ENCODE data around the gene EDN1. TPM values are rescaled to one million over a fixed set of nuclear protein-coding genes. Genes with fewer than 3 reads are reported as not detected.
A peak's percentile ranks its signal among the peaks of the same experiment; 100 is the strongest.

EDN1 gene
- polyA plus RNA-seq, 1 donor (not counting 4 experiments of a cell fraction or from before 2014, with no cell fraction given) = 17.2 TPM

DNA sequence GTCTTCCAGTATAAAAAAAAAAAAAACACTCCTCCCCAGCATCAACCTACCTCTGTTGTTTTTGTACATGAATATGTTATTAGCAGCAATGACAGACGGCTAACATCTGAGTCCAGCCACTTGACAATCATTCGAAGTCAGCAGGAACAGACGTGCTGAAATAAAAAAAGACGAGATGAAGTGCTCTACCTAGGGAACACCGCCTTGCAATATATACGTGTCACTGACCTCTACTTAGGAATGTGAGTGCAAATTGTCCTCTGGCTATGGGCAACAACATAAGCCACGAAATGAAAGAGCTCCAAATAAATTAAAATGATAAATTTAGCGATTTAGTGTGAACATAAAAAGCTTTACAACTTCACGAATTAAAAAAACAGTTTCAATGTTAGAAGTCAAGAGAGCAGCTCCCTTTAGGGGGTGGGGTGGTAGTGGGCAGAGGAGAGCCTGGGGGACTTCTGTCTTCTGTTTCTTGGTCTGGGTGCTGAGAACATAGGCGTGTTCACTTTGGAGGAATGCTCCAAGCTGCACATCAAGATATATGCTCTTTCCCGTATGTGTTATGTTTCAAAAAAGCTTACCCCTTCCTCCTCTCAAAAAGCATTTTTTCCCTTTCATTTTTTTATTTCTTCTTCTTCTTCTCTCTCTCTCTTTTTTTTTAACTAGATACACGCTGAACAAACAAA, 23.3 kb downstream of the EDN1 start:
- H2AFZ ChIP-seq (ENCODE audit: control insufficient read depth, low read length) = peak overlapping the region; percentile 44
- no peaks in the 10 kb centered on the region for H3K79me2 ChIP-seq (ENCODE audit: control insufficient read depth, insufficient read depth, low read length)
- H3K27ac ChIP-seq (ENCODE audit: control insufficient read depth, insufficient read depth, low read length) = peak overlapping the region; percentile 90
- peaks cover 29% of the 10 kb centered on the region for H3K4me1 ChIP-seq (ENCODE audit: control insufficient read depth, extremely low read depth, insufficient read depth, low read length)
- H3K4me2 ChIP-seq (ENCODE audit: control insufficient read depth, extremely low read depth, insufficient read depth, low read depth, low read length) = peak overlapping the region; percentile 96
- no peaks in the 10 kb centered on the region for H3K9me1 ChIP-seq (ENCODE audit: control insufficient read depth, extremely low read depth, insufficient read depth, low read length)
- DNase-seq (ENCODE audit: low read depth, low spot score) = no peak
- no peaks in the 10 kb centered on the region for H3K27me3 ChIP-seq (ENCODE audit: control insufficient read depth, extremely low read depth, insufficient read depth, low read length)
- no peaks in the 10 kb centered on the region for H4K20me1 ChIP-seq (ENCODE audit: control insufficient read depth, extremely low read depth, insufficient read depth, low read length)
- FAIRE-seq = no peak
- H3K4me3 ChIP-seq (ENCODE audit: control insufficient read depth in 2 of 3, extremely low read depth in 1 of 3, insufficient read depth in 2 of 3, low read depth in 1 of 3, low read length in 3 of 3) = peak overlapping the region; percentile 1 to 64 (median 54)
- H3K9me3 ChIP-seq (ENCODE audit: control insufficient read depth, low read depth, low read length) = no peaks in the 10 kb centered on the region
- H3K9ac ChIP-seq (ENCODE audit: control insufficient read depth, extremely low read depth, insufficient read depth, low read length) = peak overlapping the region; percentile 81
- TF ChIP-seq EZH2 (IDR thresholded peaks at IDR 0.05; ENCODE audit: low read length) = no peak
- TF ChIP-seq, protein P1, sequence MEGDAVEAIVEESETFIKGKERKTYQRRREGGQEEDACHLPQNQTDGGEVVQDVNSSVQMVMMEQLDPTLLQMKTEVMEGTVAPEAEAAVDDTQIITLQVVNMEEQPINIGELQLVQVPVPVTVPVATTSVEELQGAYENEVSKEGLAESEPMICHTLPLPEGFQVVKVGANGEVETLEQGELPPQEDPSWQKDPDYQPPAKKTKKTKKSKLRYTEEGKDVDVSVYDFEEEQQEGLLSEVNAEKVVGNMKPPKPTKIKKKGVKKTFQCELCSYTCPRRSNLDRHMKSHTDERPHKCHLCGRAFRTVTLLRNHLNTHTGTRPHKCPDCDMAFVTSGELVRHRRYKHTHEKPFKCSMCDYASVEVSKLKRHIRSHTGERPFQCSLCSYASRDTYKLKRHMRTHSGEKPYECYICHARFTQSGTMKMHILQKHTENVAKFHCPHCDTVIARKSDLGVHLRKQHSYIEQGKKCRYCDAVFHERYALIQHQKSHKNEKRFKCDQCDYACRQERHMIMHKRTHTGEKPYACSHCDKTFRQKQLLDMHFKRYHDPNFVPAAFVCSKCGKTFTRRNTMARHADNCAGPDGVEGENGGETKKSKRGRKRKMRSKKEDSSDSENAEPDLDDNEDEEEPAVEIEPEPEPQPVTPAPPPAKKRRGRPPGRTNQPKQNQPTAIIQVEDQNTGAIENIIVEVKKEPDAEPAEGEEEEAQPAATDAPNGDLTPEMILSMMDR (optimal IDR thresholded peaks at IDR 0.05 in 1 of 3, IDR thresholded peaks at IDR 0.05 in 1 of 3, conservative IDR thresholded peaks at IDR 0.05 in 1 of 3; ENCODE audit: extremely low read depth in 1 of 3, insufficient read depth in 2 of 3, low read length in 3 of 3) = no peak
- H3K36me3 ChIP-seq (ENCODE audit: control insufficient read depth in 2 of 2, extremely low read depth in 1 of 2, insufficient read depth in 2 of 2, low read length in 2 of 2) = no peaks in the 10 kb centered on the region
- dilution Hi-C loops (cut with MboI; ENCODE audit: extremely low pct_ligation_motif_present, low sequenced_read_pairs) = no loop called here

DNA sequence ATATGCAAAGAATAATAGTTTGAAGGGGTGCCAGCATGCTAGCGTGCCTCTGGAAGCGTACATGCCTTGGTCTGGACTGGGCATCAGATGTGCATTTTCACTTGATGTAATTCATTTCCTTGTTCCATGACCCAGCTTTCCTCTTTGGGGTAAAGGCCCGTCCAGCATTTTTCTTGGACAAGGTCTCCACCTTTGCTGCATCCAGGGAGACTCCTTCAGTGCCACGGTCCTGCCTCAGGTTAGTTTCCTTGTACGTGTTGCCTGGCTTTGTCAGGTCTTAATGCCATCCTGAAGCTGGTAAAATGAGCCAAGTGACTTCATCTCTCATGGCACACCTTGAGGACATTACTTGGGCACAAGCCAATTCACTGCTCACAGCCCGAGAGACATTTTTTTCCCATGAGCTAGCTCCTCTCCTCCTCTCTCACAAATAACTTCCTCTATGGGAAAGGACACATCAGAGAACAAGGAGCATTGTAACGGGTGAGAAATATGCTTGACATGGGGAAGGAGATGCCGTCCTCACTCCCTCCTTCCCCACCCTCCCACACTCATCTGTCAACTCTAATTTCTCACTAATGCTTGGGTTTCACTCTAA, 23.9 kb downstream of the EDN1 start:
- Histone ChIP-seq H2AFZ (ENCODE audit: control insufficient read depth, low read length) (peak overlapping the region; percentile 75), H3K27me3 (ENCODE audit: control insufficient read depth, extremely low read depth, insufficient read depth, low read length) (no peaks in the 10 kb centered on the region), H4K20me1 (ENCODE audit: control insufficient read depth, extremely low read depth, insufficient read depth, low read length) (no peaks in the 10 kb centered on the region), H3K27ac (ENCODE audit: control insufficient read depth, insufficient read depth, low read length) (peak overlapping the region; percentile 90), H3K4me1 (ENCODE audit: control insufficient read depth, extremely low read depth, insufficient read depth, low read length) (peaks cover 29% of the 10 kb centered on the region), H3K4me2 (ENCODE audit: control insufficient read depth, extremely low read depth, insufficient read depth, low read depth, low read length) (peak overlapping the region; percentile 96), H3K9ac (ENCODE audit: control insufficient read depth, extremely low read depth, insufficient read depth, low read length) (peak overlapping the region; percentile 81), H3K36me3 (ENCODE audit: control insufficient read depth in 2 of 2, extremely low read depth in 1 of 2, insufficient read depth in 2 of 2, low read length in 2 of 2) (no peaks in the 10 kb centered on the region), H3K79me2 (ENCODE audit: control insufficient read depth, insufficient read depth, low read length) (no peaks in the 10 kb centered on the region), H3K4me3 (ENCODE audit: control insufficient read depth in 2 of 3, extremely low read depth in 1 of 3, insufficient read depth in 2 of 3, low read depth in 1 of 3, low read length in 3 of 3) (peak overlapping the region; percentile 8 to 64 (median 54)), H3K9me3 (ENCODE audit: control insufficient read depth, low read depth, low read length) (no peaks in the 10 kb centered on the region), H3K9me1 (ENCODE audit: control insufficient read depth, extremely low read depth, insufficient read depth, low read length) (no peaks in the 10 kb centered on the region)
- dilution Hi-C loops (cut with MboI; ENCODE audit: extremely low pct_ligation_motif_present, low sequenced_read_pairs) = no loop called here
- DNase-seq (ENCODE audit: low read depth, low spot score) = no peak
- peak; percentile 100 for FAIRE-seq
- TF ChIP-seq, protein P1 (optimal IDR thresholded peaks at IDR 0.05 in 1 of 3, IDR thresholded peaks at IDR 0.05 in 1 of 3, conservative IDR thresholded peaks at IDR 0.05 in 1 of 3; ENCODE audit: extremely low read depth in 1 of 3, insufficient read depth in 2 of 3, low read length in 3 of 3) = no peak
- no peak for TF ChIP-seq EZH2 (IDR thresholded peaks at IDR 0.05; ENCODE audit: low read length)
